HEK293 (cell line): Measurements from ENCODE around the gene NCKAP1.

Experiments used
- CTCF ChIA-PET: fragments of 350-600 bp; formaldehyde crosslinking; extraction: SDS; loops from one replicate; lab custom pipeline; 2021; ENCODE audit warnings: antibody characterized with exemption; lab: Yijun Ruan, JAX
- POLR2A ChIA-PET: fragments of 300-600 bp; formaldehyde crosslinking; extraction: SDS; loops from one replicate; lab custom pipeline; 2020; ENCODE audit warnings: antibody characterized with exemption, inconsistent platforms; lab: Yijun Ruan, JAX
- H3K27ac ChIP-seq: fragments of 200-500 bp; sonication (Bioruptor generic); 2 replicates; pipeline ENCODE4 v1.5.1; 2014; ENCODE audit warnings: low read depth, low read length, control low read depth, inconsistent platforms; ENCODE audit errors: extremely low read depth
- H3K36me3 ChIP-seq, 2 experiments: fragments of 200-500 bp in 1 of 2; sonication (Bioruptor generic) in 1 of 2; 1 replicate in 1 of 2; 2 replicates in 1 of 2; pipeline ENCODE4 v1.5.1; 2014 to 2017; ENCODE audit warnings: inconsistent platforms in 2 of 2, low read length in 2 of 2; ENCODE audit not compliant: control insufficient read depth in 2 of 2, insufficient read depth in 1 of 2
- H3K4me1 ChIP-seq: fragments of 200-500 bp; sonication (Bioruptor generic); 2 replicates; pipeline ENCODE4 v1.5.1; 2014; ENCODE audit warnings: mild to moderate bottlenecking, low read length, inconsistent platforms; ENCODE audit not compliant: control insufficient read depth, insufficient read depth
- H3K4me3 ChIP-seq: 2 replicates; pipeline ENCODE4 v1.5.1; 2011; ENCODE audit warnings: low read depth, mild to moderate bottlenecking, control low read depth, low read length, moderate library complexity
- H3K9me3 ChIP-seq: fragments of 200-500 bp; sonication (Bioruptor generic); 2 replicates; pipeline ENCODE4 v1.5.1; 2014; ENCODE audit warnings: low read depth, low read length, inconsistent platforms; ENCODE audit not compliant: control insufficient read depth, insufficient read depth
- BCL11B ChIP-seq: fragments of 450-650 bp; formaldehyde crosslinking; IDR thresholded peaks from 2 replicates; pipeline ENCODE4 v1.5.1; 2016; ENCODE audit warnings: low read depth, missing biosample characterization, missing genetic modification characterization
- FEZF1 ChIP-seq: fragments of 450-650 bp; formaldehyde crosslinking; IDR thresholded peaks from 2 replicates; pipeline ENCODE4 v1.5.1; 2016; ENCODE audit warnings: missing biosample characterization, missing genetic modification characterization
- GFI1B ChIP-seq: fragments of 450-650 bp; formaldehyde crosslinking; IDR thresholded peaks from 2 replicates; pipeline ENCODE4 v1.5.1; 2016; ENCODE audit warnings: missing biosample characterization, missing genetic modification characterization
- KLF7 ChIP-seq: fragments of 450-650 bp; formaldehyde crosslinking; IDR thresholded peaks from 2 replicates; pipeline ENCODE4 v1.5.1; 2016; ENCODE audit warnings: missing biosample characterization, missing genetic modification characterization, borderline replicate concordance
- OSR2 ChIP-seq: fragments of 450-650 bp; formaldehyde crosslinking; IDR thresholded peaks from 2 replicates; pipeline ENCODE4 v1.5.1; 2016; ENCODE audit warnings: missing biosample characterization, missing genetic modification characterization
- SETDB1 ChIP-seq: IDR thresholded peaks from one replicate; pipeline ENCODE4 v1.6.1; 2017; ENCODE audit warnings: mild to moderate bottlenecking, low read length, moderate library complexity, mixed read lengths; ENCODE audit not compliant: insufficient read length
- YY2 ChIP-seq: fragments of 450-650 bp; formaldehyde crosslinking; IDR thresholded peaks from 2 replicates; pipeline ENCODE4 v1.5.1; 2016; ENCODE audit warnings: missing biosample characterization, missing genetic modification characterization
- ZBTB20 ChIP-seq: fragments of 450-650 bp; formaldehyde crosslinking; IDR thresholded peaks from 2 replicates; pipeline ENCODE4 v1.5.1; 2016; ENCODE audit warnings: missing biosample characterization, missing genetic modification characterization
- ZIC2 ChIP-seq: fragments of 450-650 bp; formaldehyde crosslinking; IDR thresholded peaks from 2 replicates; pipeline ENCODE4 v1.5.1; 2016; ENCODE audit warnings: missing biosample characterization, missing genetic modification characterization
- ZNF10 ChIP-seq: fragments of 450-650 bp; formaldehyde crosslinking; IDR thresholded peaks from 2 replicates; pipeline ENCODE4 v1.5.1; 2017; ENCODE audit warnings: missing biosample characterization, missing genetic modification characterization
- ZNF146 ChIP-seq: fragments of 450-650 bp; formaldehyde crosslinking; IDR thresholded peaks from 2 replicates; pipeline ENCODE4 v1.5.1; 2016; ENCODE audit warnings: missing biosample characterization, missing genetic modification characterization
- ZNF155 ChIP-seq: fragments of 450-650 bp; formaldehyde crosslinking; IDR thresholded peaks from 2 replicates; pipeline ENCODE4 v1.5.1; 2016; ENCODE audit warnings: missing biosample characterization, missing genetic modification characterization
- ZNF214 ChIP-seq: fragments of 450-650 bp; formaldehyde crosslinking; IDR thresholded peaks from 2 replicates; pipeline ENCODE4 v1.5.1; 2017; ENCODE audit warnings: missing biosample characterization, mild to moderate bottlenecking, missing genetic modification characterization, borderline replicate concordance
- ZNF24 ChIP-seq: fragments of 450-650 bp; formaldehyde crosslinking; IDR thresholded peaks from 2 replicates; pipeline ENCODE4 v1.5.1; 2016; ENCODE audit warnings: missing biosample characterization, missing genetic modification characterization
- ZNF266 ChIP-seq: fragments of 450-650 bp; formaldehyde crosslinking; IDR thresholded peaks from 2 replicates; pipeline ENCODE4 v1.5.1; 2016; ENCODE audit warnings: missing biosample characterization, missing genetic modification characterization, low read depth
- ZNF433 ChIP-seq: fragments of 450-650 bp; formaldehyde crosslinking; IDR thresholded peaks from 2 replicates; pipeline ENCODE4 v1.5.1; 2016; ENCODE audit warnings: missing biosample characterization, missing genetic modification characterization, low read depth
- ZNF514 ChIP-seq: fragments of 450-650 bp; formaldehyde crosslinking; IDR thresholded peaks from 2 replicates; pipeline ENCODE4 v1.5.1; 2016; ENCODE audit warnings: missing biosample characterization, missing genetic modification characterization
- ZNF530 ChIP-seq: fragments of 450-650 bp; formaldehyde crosslinking; IDR thresholded peaks from 2 replicates; pipeline ENCODE4 v1.5.1; 2016; ENCODE audit warnings: low read depth, missing biosample characterization, missing genetic modification characterization
- ZNF596 ChIP-seq: fragments of 450-650 bp; IDR thresholded peaks from 2 replicates; pipeline ENCODE4 v1.5.0; 2018; ENCODE audit warnings: missing biosample characterization, mild to moderate bottlenecking, missing genetic modification characterization, moderate library complexity
- ZNF600 ChIP-seq: fragments of 450-650 bp; formaldehyde crosslinking; IDR thresholded peaks from 2 replicates; pipeline ENCODE4 v1.5.1; 2016; ENCODE audit warnings: missing biosample characterization, missing genetic modification characterization
- ZNF660 ChIP-seq: fragments of 450-650 bp; IDR thresholded peaks from 2 replicates; pipeline ENCODE4 v1.5.1; 2018; ENCODE audit warnings: missing biosample characterization, mild to moderate bottlenecking, missing genetic modification characterization
- ZNF843 ChIP-seq: fragments of 450-650 bp; formaldehyde crosslinking; IDR thresholded peaks from 2 replicates; pipeline ENCODE4 v1.5.1; 2016; ENCODE audit warnings: missing biosample characterization, missing genetic modification characterization
- ZXDB ChIP-seq: fragments of 450-650 bp; formaldehyde crosslinking; IDR thresholded peaks from 2 replicates; pipeline ENCODE4 v1.5.1; 2016; ENCODE audit warnings: missing biosample characterization, missing genetic modification characterization
- TF ChIP-seq, protein P1 (sequence below): sonication (generic); formaldehyde crosslinking; IDR thresholded peaks from 2 replicates; pipeline ENCODE4 v1.8.1; 2022; ENCODE audit warnings: mild to moderate bottlenecking, moderate library complexity, missing genetic modification reagents
- TF ChIP-seq, protein P2 (sequence below): fragments of 450-650 bp; IDR thresholded peaks from 2 replicates; pipeline ENCODE4 v1.5.1; 2018; ENCODE audit warnings: missing biosample characterization, mild to moderate bottlenecking, missing genetic modification characterization
- TF ChIP-seq, protein P3 (sequence below): fragments of 450-650 bp; formaldehyde crosslinking; IDR thresholded peaks from 2 replicates; pipeline ENCODE4 v1.5.1; 2017; ENCODE audit warnings: missing biosample characterization, missing genetic modification characterization
- TF ChIP-seq, protein P4 (sequence below): fragments of 450-650 bp; formaldehyde crosslinking; IDR thresholded peaks from 2 replicates; pipeline ENCODE4 v1.5.1; 2016; ENCODE audit warnings: missing biosample characterization, missing genetic modification characterization
- TF ChIP-seq, protein P5 (sequence below): fragments of 450-650 bp; formaldehyde crosslinking; IDR thresholded peaks from 2 replicates; pipeline ENCODE4 v1.5.1; 2017; ENCODE audit warnings: missing biosample characterization, missing genetic modification characterization

NCKAP1 gene

DNA sequence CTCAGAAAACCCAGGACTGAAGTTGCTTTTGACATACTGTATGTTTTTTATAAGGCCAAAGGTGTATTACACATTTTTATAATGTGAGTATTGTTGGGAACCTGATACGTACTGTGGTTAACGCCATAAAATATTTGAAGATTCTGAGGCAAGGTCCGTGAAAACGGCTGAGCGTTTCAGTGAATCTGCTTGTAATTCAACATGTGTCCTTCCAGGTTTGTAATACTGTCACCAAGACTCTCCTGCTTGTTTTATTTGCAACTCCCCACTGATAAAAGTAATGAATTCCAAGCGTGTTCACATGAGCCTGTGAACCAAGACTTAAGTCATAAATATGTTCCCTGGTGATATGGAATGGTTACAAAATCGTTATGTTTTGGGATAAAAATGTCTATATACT, 148.0 kb downstream of the NCKAP1 start (continued):
- peak; percentile 62; the same call in 1 of the 2 replicates for TF ChIP-seq ZNF600 (tag by site-specific recombination)
- no peak for TF ChIP-seq ZNF214 (tag by site-specific recombination)
- TF ChIP-seq, protein P1, sequence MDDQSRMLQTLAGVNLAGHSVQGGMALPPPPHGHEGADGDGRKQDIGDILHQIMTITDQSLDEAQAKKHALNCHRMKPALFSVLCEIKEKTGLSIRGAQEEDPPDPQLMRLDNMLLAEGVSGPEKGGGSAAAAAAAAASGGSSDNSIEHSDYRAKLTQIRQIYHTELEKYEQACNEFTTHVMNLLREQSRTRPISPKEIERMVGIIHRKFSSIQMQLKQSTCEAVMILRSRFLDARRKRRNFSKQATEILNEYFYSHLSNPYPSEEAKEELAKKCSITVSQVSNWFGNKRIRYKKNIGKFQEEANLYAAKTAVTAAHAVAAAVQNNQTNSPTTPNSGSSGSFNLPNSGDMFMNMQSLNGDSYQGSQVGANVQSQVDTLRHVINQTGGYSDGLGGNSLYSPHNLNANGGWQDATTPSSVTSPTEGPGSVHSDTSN (CRISPR knock-in tag): no peak
- no peak for TF ChIP-seq ZNF596 (tag by site-specific recombination)
- TF ChIP-seq ZNF660 (tag by site-specific recombination): no peak
- TF ChIP-seq SETDB1: no peak
- TF ChIP-seq GFI1B (tag by site-specific recombination): no peak
- TF ChIP-seq ZIC2: peak; percentile 47
- TF ChIP-seq ZBTB20: no peak
- TF ChIP-seq, protein P2, sequence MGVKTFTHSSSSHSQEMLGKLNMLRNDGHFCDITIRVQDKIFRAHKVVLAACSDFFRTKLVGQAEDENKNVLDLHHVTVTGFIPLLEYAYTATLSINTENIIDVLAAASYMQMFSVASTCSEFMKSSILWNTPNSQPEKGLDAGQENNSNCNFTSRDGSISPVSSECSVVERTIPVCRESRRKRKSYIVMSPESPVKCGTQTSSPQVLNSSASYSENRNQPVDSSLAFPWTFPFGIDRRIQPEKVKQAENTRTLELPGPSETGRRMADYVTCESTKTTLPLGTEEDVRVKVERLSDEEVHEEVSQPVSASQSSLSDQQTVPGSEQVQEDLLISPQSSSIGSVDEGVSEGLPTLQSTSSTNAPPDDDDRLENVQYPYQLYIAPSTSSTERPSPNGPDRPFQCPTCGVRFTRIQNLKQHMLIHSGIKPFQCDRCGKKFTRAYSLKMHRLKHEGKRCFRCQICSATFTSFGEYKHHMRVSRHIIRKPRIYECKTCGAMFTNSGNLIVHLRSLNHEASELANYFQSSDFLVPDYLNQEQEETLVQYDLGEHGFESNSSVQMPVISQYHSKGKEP: peak; percentile 28; the same call in 1 of the 2 replicates
- TF ChIP-seq ZNF843 (tag by site-specific recombination): peak; percentile 59
- TF ChIP-seq ZNF146 (tag by site-specific recombination): no peak
- no peak for TF ChIP-seq ZNF24
- TF ChIP-seq, protein P3, sequence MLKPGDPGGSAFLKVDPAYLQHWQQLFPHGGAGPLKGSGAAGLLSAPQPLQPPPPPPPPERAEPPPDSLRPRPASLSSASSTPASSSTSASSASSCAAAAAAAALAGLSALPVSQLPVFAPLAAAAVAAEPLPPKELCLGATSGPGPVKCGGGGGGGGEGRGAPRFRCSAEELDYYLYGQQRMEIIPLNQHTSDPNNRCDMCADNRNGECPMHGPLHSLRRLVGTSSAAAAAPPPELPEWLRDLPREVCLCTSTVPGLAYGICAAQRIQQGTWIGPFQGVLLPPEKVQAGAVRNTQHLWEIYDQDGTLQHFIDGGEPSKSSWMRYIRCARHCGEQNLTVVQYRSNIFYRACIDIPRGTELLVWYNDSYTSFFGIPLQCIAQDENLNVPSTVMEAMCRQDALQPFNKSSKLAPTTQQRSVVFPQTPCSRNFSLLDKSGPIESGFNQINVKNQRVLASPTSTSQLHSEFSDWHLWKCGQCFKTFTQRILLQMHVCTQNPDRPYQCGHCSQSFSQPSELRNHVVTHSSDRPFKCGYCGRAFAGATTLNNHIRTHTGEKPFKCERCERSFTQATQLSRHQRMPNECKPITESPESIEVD (tag by site-specific recombination): peak; percentile 25; the same call in 1 of the 2 replicates
- no peak for TF ChIP-seq ZNF10 (tag by site-specific recombination)
- no peak for TF ChIP-seq OSR2 (tag by site-specific recombination)
- 0 out of 2 replicates have a peak, but pooled peaks have one; percentile 12 for TF ChIP-seq ZXDB (tag by site-specific recombination)
- TF ChIP-seq FEZF1 (tag by site-specific recombination): peak; percentile 47; the same call in 1 of the 2 replicates
- no peak for TF ChIP-seq ZNF530 (tag by site-specific recombination)
- TF ChIP-seq, protein P4, sequence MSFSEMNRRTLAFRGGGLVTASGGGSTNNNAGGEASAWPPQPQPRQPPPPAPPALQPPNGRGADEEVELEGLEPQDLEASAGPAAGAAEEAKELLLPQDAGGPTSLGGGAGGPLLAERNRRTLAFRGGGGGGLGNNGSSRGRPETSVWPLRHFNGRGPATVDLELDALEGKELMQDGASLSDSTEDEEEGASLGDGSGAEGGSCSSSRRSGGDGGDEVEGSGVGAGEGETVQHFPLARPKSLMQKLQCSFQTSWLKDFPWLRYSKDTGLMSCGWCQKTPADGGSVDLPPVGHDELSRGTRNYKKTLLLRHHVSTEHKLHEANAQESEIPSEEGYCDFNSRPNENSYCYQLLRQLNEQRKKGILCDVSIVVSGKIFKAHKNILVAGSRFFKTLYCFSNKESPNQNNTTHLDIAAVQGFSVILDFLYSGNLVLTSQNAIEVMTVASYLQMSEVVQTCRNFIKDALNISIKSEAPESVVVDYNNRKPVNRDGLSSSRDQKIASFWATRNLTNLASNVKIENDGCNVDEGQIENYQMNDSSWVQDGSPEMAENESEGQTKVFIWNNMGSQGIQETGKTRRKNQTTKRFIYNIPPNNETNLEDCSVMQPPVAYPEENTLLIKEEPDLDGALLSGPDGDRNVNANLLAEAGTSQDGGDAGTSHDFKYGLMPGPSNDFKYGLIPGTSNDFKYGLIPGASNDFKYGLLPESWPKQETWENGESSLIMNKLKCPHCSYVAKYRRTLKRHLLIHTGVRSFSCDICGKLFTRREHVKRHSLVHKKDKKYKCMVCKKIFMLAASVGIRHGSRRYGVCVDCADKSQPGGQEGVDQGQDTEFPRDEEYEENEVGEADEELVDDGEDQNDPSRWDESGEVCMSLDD: no peak
- TF ChIP-seq, all 188 proteins: peak for 11

DNA sequence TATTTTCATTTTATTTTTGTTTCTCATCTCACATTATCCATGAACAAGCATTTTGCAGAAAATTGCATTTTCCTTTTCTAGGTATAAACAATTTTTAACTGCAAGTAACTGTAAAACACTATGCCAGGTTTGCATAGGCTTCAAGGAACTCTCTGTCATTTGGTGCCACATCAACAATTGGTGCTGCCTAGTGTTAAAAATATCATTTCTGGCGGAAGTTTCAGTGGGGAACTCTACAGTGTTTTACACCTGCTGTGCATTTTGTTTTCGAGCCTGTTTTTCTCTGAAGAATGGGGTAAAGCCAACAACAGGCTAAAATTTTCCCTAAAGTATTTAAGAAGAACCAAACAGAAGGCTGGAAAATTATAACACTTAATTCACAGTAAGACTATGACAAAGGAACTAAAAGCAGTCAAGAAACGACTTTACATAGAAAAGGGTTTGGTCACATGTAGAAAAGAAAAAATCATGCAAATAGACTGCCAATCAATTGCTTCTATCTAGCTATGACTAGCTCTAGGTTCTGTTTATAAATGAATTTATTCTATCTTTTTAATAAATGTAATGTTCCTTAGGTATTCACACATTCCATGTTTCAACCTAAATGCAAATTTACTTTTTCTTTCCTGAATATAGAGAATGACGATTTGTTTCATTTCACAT, 150.4 kb downstream of the NCKAP1 start:
- no peak overlapping the region for H3K4me3 ChIP-seq
- ChIA-PET POLR2A (no interaction called here), CTCF (no interaction called here)
- H3K9me3 ChIP-seq: no peaks in the 10 kb centered on the region
- H3K4me1 ChIP-seq: peaks cover 23% of the 10 kb centered on the region; the same call in 1 of the 2 replicates
- no peaks in the 10 kb centered on the region for H3K36me3 ChIP-seq
- no peak overlapping the region for H3K27ac ChIP-seq
- TF ChIP-seq BCL11B (tag by site-specific recombination): no peak
- TF ChIP-seq, protein P5, sequence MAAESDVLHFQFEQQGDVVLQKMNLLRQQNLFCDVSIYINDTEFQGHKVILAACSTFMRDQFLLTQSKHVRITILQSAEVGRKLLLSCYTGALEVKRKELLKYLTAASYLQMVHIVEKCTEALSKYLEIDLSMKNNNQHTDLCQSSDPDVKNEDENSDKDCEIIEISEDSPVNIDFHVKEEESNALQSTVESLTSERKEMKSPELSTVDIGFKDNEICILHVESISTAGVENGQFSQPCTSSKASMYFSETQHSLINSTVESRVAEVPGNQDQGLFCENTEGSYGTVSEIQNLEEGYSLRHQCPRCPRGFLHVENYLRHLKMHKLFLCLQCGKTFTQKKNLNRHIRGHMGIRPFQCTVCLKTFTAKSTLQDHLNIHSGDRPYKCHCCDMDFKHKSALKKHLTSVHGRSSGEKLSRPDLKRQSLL (tag by site-specific recombination): no peak
- TF ChIP-seq, protein P4: no peak
- TF ChIP-seq KLF7 (tag by site-specific recombination): no peak
- no peak for TF ChIP-seq ZNF514 (tag by site-specific recombination)
- no peak for TF ChIP-seq ZNF266
- TF ChIP-seq ZNF155: no peak
- no peak for TF ChIP-seq YY2
- no peak for TF ChIP-seq ZNF433 (tag by site-specific recombination)
